Stimulated activated CD8-positive, alpha-beta memory T cell treated with anti-CD3 and anti-CD28 coated beads, Interleukin-12 subunit alpha, Interleukin-12 subunit beta, amount 100 ng/mL, for 1 hour (primary cell): ENCODE data around the gene SGK2.
A peak's percentile ranks its signal among the peaks of the same experiment; 100 is the strongest.

Experiments used
- DNase-seq: peaks from one replicate; pipeline ENCODE4 v3.0.0-alpha.2; 2020; ENCODE audit warnings: low read depth

Gene SGK2

GRCh38 chr20:43536041-43536816 lies 22.6 kb upstream of the SGK2 start:
- no peak for DNase-seq

GRCh38 chr20:43536817-43537440 lies 21.9 kb upstream of the SGK2 start:
- DNase-seq: no peak

- DNase-seq: peak; percentile 20
Observed at GRCh38 chr20:43537921-43538877, 20.6 kb upstream of the SGK2 start.

- no peak for DNase-seq
Observed at GRCh38 chr20:43538878-43539700, 19.7 kb upstream of the SGK2 start.

- DNase-seq: no peak
Observed at GRCh38 chr20:43539975-43540672, 18.7 kb upstream of the SGK2 start.

GRCh38 chr20:43540673-43541060 lies 18.2 kb upstream of the SGK2 start:
- DNase-seq: no peak

GRCh38 chr20:43541214-43541613 lies 17.6 kb upstream of the SGK2 start:
- DNase-seq: no peak

GRCh38 chr20:43542161-43542560 lies 16.7 kb upstream of the SGK2 start:
- no peak for DNase-seq

- no peak for DNase-seq
Observed at GRCh38 chr20:43542674-43543073, 16.2 kb upstream of the SGK2 start.

- no peak for DNase-seq
Observed at GRCh38 chr20:43543138-43543537, 15.7 kb upstream of the SGK2 start.

- no peak for DNase-seq
Observed at GRCh38 chr20:43544501-43544900, 14.3 kb upstream of the SGK2 start.

GRCh38 chr20:43545837-43546578 lies 12.8 kb upstream of the SGK2 start:
- DNase-seq: no peak

GRCh38 chr20:43548273-43548880 lies 10.4 kb upstream of the SGK2 start:
- no peak for DNase-seq

GRCh38 chr20:43549416-43550065 lies 9.3 kb upstream of the SGK2 start:
- DNase-seq: no peak

GRCh38 chr20:43550456-43550855 lies 8.4 kb upstream of the SGK2 start:
- DNase-seq: no peak

GRCh38 chr20:43554369-43554768 lies 4.5 kb upstream of the SGK2 start:
- no peak for DNase-seq

GRCh38 chr20:43559147-43559987 lies 540 bp downstream of the SGK2 start:
- DNase-seq: no peak

GRCh38 chr20:43560974-43561373 lies 2.1 kb downstream of the SGK2 start:
- no peak for DNase-seq

- DNase-seq: no peak
Observed at GRCh38 chr20:43563429-43563828, 4.6 kb downstream of the SGK2 start.
